HEK293 (cell line): Measurements from ENCODE around the gene CSNK1G2.

Experiments
- CTCF ChIA-PET: fragments of 350-600 bp; formaldehyde crosslinking; extraction: SDS; loops from one replicate; lab custom pipeline; 2021; ENCODE audit warnings: antibody characterized with exemption; lab: Yijun Ruan, JAX
- POLR2A ChIA-PET: fragments of 300-600 bp; formaldehyde crosslinking; extraction: SDS; loops from one replicate; lab custom pipeline; 2020; ENCODE audit warnings: antibody characterized with exemption, inconsistent platforms; lab: Yijun Ruan, JAX
- H3K27ac ChIP-seq: fragments of 200-500 bp; sonication (Bioruptor generic); 2 replicates; pipeline ENCODE4 v1.5.1; 2014; ENCODE audit warnings: low read depth, low read length, control low read depth, inconsistent platforms; ENCODE audit errors: extremely low read depth
- H3K36me3 ChIP-seq, 2 experiments: fragments of 200-500 bp in 1 of 2; sonication (Bioruptor generic) in 1 of 2; 1 replicate in 1 of 2; 2 replicates in 1 of 2; pipeline ENCODE4 v1.5.1; 2014 to 2017; ENCODE audit warnings: inconsistent platforms in 2 of 2, low read length in 2 of 2; ENCODE audit not compliant: control insufficient read depth in 2 of 2, insufficient read depth in 1 of 2
- H3K4me1 ChIP-seq: fragments of 200-500 bp; sonication (Bioruptor generic); 2 replicates; pipeline ENCODE4 v1.5.1; 2014; ENCODE audit warnings: mild to moderate bottlenecking, low read length, inconsistent platforms; ENCODE audit not compliant: control insufficient read depth, insufficient read depth
- H3K4me3 ChIP-seq: 2 replicates; pipeline ENCODE4 v1.5.1; 2011; ENCODE audit warnings: low read depth, mild to moderate bottlenecking, control low read depth, low read length, moderate library complexity
- H3K9me3 ChIP-seq: fragments of 200-500 bp; sonication (Bioruptor generic); 2 replicates; pipeline ENCODE4 v1.5.1; 2014; ENCODE audit warnings: low read depth, low read length, inconsistent platforms; ENCODE audit not compliant: control insufficient read depth, insufficient read depth
- GLIS1 ChIP-seq: fragments of 450-650 bp; formaldehyde crosslinking; IDR thresholded peaks from 2 replicates; pipeline ENCODE4 v1.5.1; 2016; ENCODE audit warnings: missing biosample characterization, missing genetic modification characterization
- HIC1 ChIP-seq: fragments of 450-650 bp; formaldehyde crosslinking; IDR thresholded peaks from 2 replicates; pipeline ENCODE4 v1.5.1; 2016; ENCODE audit warnings: missing biosample characterization, missing genetic modification characterization
- ZNF121 ChIP-seq: fragments of 450-650 bp; formaldehyde crosslinking; IDR thresholded peaks from 2 replicates; pipeline ENCODE4 v1.5.1; 2016; ENCODE audit warnings: missing biosample characterization, missing genetic modification characterization
- ZNF146 ChIP-seq: fragments of 450-650 bp; formaldehyde crosslinking; IDR thresholded peaks from 2 replicates; pipeline ENCODE4 v1.5.1; 2016; ENCODE audit warnings: missing biosample characterization, missing genetic modification characterization
- ZNF155 ChIP-seq: fragments of 450-650 bp; formaldehyde crosslinking; IDR thresholded peaks from 2 replicates; pipeline ENCODE4 v1.5.1; 2016; ENCODE audit warnings: missing biosample characterization, missing genetic modification characterization
- ZNF202 ChIP-seq: fragments of 450-650 bp; formaldehyde crosslinking; IDR thresholded peaks from 2 replicates; pipeline ENCODE4 v1.5.1; 2016; ENCODE audit warnings: missing biosample characterization, missing genetic modification characterization, borderline replicate concordance
- ZNF561 ChIP-seq: fragments of 450-650 bp; IDR thresholded peaks from 2 replicates; pipeline ENCODE4 v1.5.1; 2018; ENCODE audit warnings: missing biosample characterization, missing genetic modification characterization, borderline replicate concordance
- ZNF600 ChIP-seq: fragments of 450-650 bp; formaldehyde crosslinking; IDR thresholded peaks from 2 replicates; pipeline ENCODE4 v1.5.1; 2016; ENCODE audit warnings: missing biosample characterization, missing genetic modification characterization
- ZNF664 ChIP-seq: fragments of 450-650 bp; formaldehyde crosslinking; IDR thresholded peaks from 2 replicates; pipeline ENCODE4 v1.5.1; 2016; ENCODE audit warnings: missing biosample characterization, missing genetic modification characterization

Gene CSNK1G2

GRCh38 chr19:1959928-1960589 is 19.1 kb downstream of the CSNK1G2 start:
- Histone ChIP-seq H3K9me3 (no peaks in the 10 kb centered on the region), H3K4me1 (no peaks in the 10 kb centered on the region)
- no peak for TF ChIP-seq ZNF202
- TF ChIP-seq ZNF600 (tag by site-specific recombination), result peak; percentile 58; the same call in 1 of the 2 replicates
- no peak for TF ChIP-seq ZNF155 (tag by site-specific recombination)
- TF ChIP-seq, all 188 proteins: peak for 1
- ChIA-PET CTCF (no interaction called here), POLR2A (no interaction called here)
- Histone ChIP-seq H3K27ac (no peak overlapping the region), H3K4me3 (no peak overlapping the region), H3K36me3 (peaks cover 0 to 8% of the 10 kb centered on the region in 2 experiments; a peak in 2 of 3 replicates)

- no peaks in the 10 kb centered on the region for H3K4me1 ChIP-seq
- no peaks in the 10 kb centered on the region for H3K9me3 ChIP-seq
- peaks cover 0 to 8% of the 10 kb centered on the region in 2 experiments; a peak in 2 of 3 replicates for H3K36me3 ChIP-seq
- TF ChIP-seq ZNF121 (tag by site-specific recombination), result peak; percentile 51; the same call in 1 of the 2 replicates
- no peak for TF ChIP-seq ZNF664 (tag by site-specific recombination)
- TF ChIP-seq GLIS1 (tag by site-specific recombination), result 0 out of 2 replicates have a peak, but pooled peaks have one; percentile 19
- H3K4me3 ChIP-seq, result no peak overlapping the region
- H3K27ac ChIP-seq, result no peak overlapping the region
- ChIA-PET CTCF (interaction anchor here (1.0 to 1.6 kb wide), 3 partner anchors 16 to 108 kb away, joined by 3 to 7 read pairs (median 4); no protein-coding TSS in a partner anchor), POLR2A (no interaction called here)
These were observed 20.3 kb downstream of the CSNK1G2 start for GRCh38 chr19:1961000-1961883.

- no peak overlapping the region for H3K4me3 ChIP-seq
- ChIA-PET POLR2A (no interaction called here), CTCF (interaction anchor here (0.6 to 1.6 kb wide), 4 partner anchors 17 to 107 kb away, joined by 3 to 7 read pairs (median 4); no protein-coding TSS in a partner anchor)
- peaks cover 0 to 8% of the 10 kb centered on the region in 2 experiments; a peak in 2 of 3 replicates for H3K36me3 ChIP-seq
- H3K4me1 ChIP-seq, result no peaks in the 10 kb centered on the region
- TF ChIP-seq ZNF561 (tag by site-specific recombination), result no peak
- TF ChIP-seq ZNF146 (tag by site-specific recombination), result 0 out of 2 replicates have a peak, but pooled peaks have one; percentile 22
- H3K27ac ChIP-seq, result no peak overlapping the region
- no peaks in the 10 kb centered on the region for H3K9me3 ChIP-seq
These were observed 21.7 kb downstream of the CSNK1G2 start for GRCh38 chr19:1962674-1963073.

GRCh38 chr19:1967087-1967608 is 26.2 kb downstream of the CSNK1G2 start:
- no peak overlapping the region for H3K4me3 ChIP-seq
- H3K27ac ChIP-seq, result no peak overlapping the region
- no peaks in the 10 kb centered on the region for H3K4me1 ChIP-seq
- CTCF ChIA-PET, result no interaction called here
- H3K9me3 ChIP-seq, result no peaks in the 10 kb centered on the region
- POLR2A ChIA-PET, result no interaction called here
- peaks cover 0 to 33% of the 10 kb centered on the region in 2 experiments; a peak in 2 of 3 replicates for H3K36me3 ChIP-seq
- 0 out of 2 replicates have a peak, but pooled peaks have one; percentile 43 for TF ChIP-seq ZNF600 (tag by site-specific recombination)
- TF ChIP-seq HIC1 (tag by site-specific recombination), result no peak
